Urinary bladder (tissue), 4 donors: ENCODE data around the gene ABCC3. TPM values are rescaled to one million over a fixed set of nuclear protein-coding genes. Genes with fewer than 3 reads are reported as not detected.
"Not testable (repeated sequence)": the region's sequence is repeated elsewhere in the genome, so short reads cannot be mapped to it uniquely, and the experiment has no call there.

Experiments used
- DNase-seq: peaks from one replicate; pipeline ENCODE4 v3.0.0-alpha.2; 2015; ENCODE audit errors: extremely low spot score
- H3K27ac ChIP-seq: one replicate; pipeline ENCODE4 v1.5.1; 2013; ENCODE audit warnings: low read depth, mild to moderate bottlenecking, moderate library complexity
- H3K36me3 ChIP-seq: one replicate; pipeline ENCODE4 v1.6.1; 2013; ENCODE audit warnings: mild to moderate bottlenecking, moderate library complexity; ENCODE audit not compliant: insufficient read depth
- H3K4me1 ChIP-seq: one replicate; pipeline ENCODE4 v1.6.1; 2013; ENCODE audit warnings: mild to moderate bottlenecking, moderate library complexity; ENCODE audit not compliant: insufficient read depth
- H3K4me3 ChIP-seq: one replicate; pipeline ENCODE4 v1.5.1; 2013; ENCODE audit warnings: low read depth, low read length
- WGBS: extraction: QIAGEN DNeasy Blood & Tissue Kit; methylation state at CpG from one replicate; pipeline ENCODE4 v1.1.7; 2013; 5-methylcytosine and 5-hydroxymethylcytosine counted together
- polyA plus RNA-seq: library from polyadenylated mRNA; stranded (reverse); fragments of 200-250 nt; gene quantifications from one replicate; pipeline ENCODE4 v1.2.3, GENCODE V29; 2013
- total RNA-seq: library from RNA; depleted of rRNA; stranded (reverse); fragments of >200 nt; gene quantifications from one replicate; pipeline ENCODE4 v1.2.3, GENCODE V29; 2014
- donor health status: healthy with polysubstance abuse.
- donor health status: healthy.

ABCC3 gene
- total and polyA plus RNA-seq, 2 donors: 6.9 to 13.4 TPM

GRCh38 chr17:50680126-50680525 lies 45.4 kb downstream of the ABCC3 start:
- WGBS: 97% methylated on average over 5 of the region's 5 CpGs
- Histone ChIP-seq H3K4me1 (no peaks in the 10 kb centered on the region), H3K4me3 (no peak overlapping the region), H3K27ac (no peak overlapping the region), H3K36me3 (no peaks in the 10 kb centered on the region)
- no peak for DNase-seq

GRCh38 chr17:50680543-50681262 lies 46.0 kb downstream of the ABCC3 start:
- not testable (repeated sequence) for H3K4me1 ChIP-seq, H3K27ac ChIP-seq, DNase-seq, H3K36me3 ChIP-seq, H3K4me3 ChIP-seq
- WGBS: 71% methylated on average over 12 of the region's 12 CpGs

- 58% methylated on average over 27 of the region's 27 CpGs for WGBS
- Histone ChIP-seq H3K4me1 (no peaks in the 10 kb centered on the region), H3K36me3 (no peaks in the 10 kb centered on the region), H3K27ac (no peak overlapping the region), H3K4me3 (no peak overlapping the region)
- peak; percentile 77 for DNase-seq
Measured at GRCh38 chr17:50681263-50682200, 46.9 kb downstream of the ABCC3 start.

GRCh38 chr17:50682441-50682840 lies 47.8 kb downstream of the ABCC3 start:
- DNase-seq: no peak
- H3K4me1 ChIP-seq: no peaks in the 10 kb centered on the region
- WGBS: 81% methylated on average over 3 of the region's 3 CpGs

GRCh38 chr17:50682938-50683337 lies 48.3 kb downstream of the ABCC3 start:
- no peaks in the 10 kb centered on the region for H3K36me3 ChIP-seq
- DNase-seq: no peak
- H3K27ac ChIP-seq: no peak overlapping the region
- H3K4me3 ChIP-seq: no peak overlapping the region
- 93% methylated on average over 3 of the region's 3 CpGs for WGBS
- H3K4me1 ChIP-seq: no peaks in the 10 kb centered on the region

More at GRCh38 chr17:50682441-50682840, 47.8 kb downstream of the ABCC3 start:
- H3K4me3 ChIP-seq: no peak overlapping the region
- no peaks in the 10 kb centered on the region for H3K36me3 ChIP-seq
- H3K27ac ChIP-seq: no peak overlapping the region

- Histone ChIP-seq H3K4me1 (no peaks in the 10 kb centered on the region), H3K36me3 (no peaks in the 10 kb centered on the region), H3K4me3 (no peak overlapping the region), H3K27ac (no peak overlapping the region)
- no peak for DNase-seq
- WGBS: 94% methylated on average over 28 of the region's 28 CpGs
Measured at GRCh38 chr17:50683434-50684287, 49.0 kb downstream of the ABCC3 start.

- no peaks in the 10 kb centered on the region for H3K36me3 ChIP-seq
- H3K4me1 ChIP-seq: no peaks in the 10 kb centered on the region
- DNase-seq: no peak
- H3K27ac ChIP-seq: no peak overlapping the region
- WGBS: 89% methylated on average over 5 of the region's 5 CpGs
- no peak overlapping the region for H3K4me3 ChIP-seq
Measured at GRCh38 chr17:50684288-50684611, 49.6 kb downstream of the ABCC3 start.

GRCh38 chr17:50684612-50685333 lies 50.1 kb downstream of the ABCC3 start:
- Histone ChIP-seq H3K4me1 (no peaks in the 10 kb centered on the region), H3K27ac (no peak overlapping the region), H3K4me3 (no peak overlapping the region), H3K36me3 (no peaks in the 10 kb centered on the region)
- WGBS: 81% methylated on average over 15 of the region's 15 CpGs
- no peak for DNase-seq

GRCh38 chr17:50685334-50685665 lies 50.6 kb downstream of the ABCC3 start:
- Histone ChIP-seq H3K27ac (no peak overlapping the region), H3K36me3 (no peaks in the 10 kb centered on the region), H3K4me3 (no peak overlapping the region), H3K4me1 (no peaks in the 10 kb centered on the region)
- 95% methylated on average over 1 of the region's 1 CpG for WGBS
- no peak for DNase-seq

GRCh38 chr17:50685691-50686493 lies 51.2 kb downstream of the ABCC3 start:
- Histone ChIP-seq H3K4me3 (no peak overlapping the region), H3K36me3 (no peaks in the 10 kb centered on the region), H3K27ac (no peak overlapping the region), H3K4me1 (no peaks in the 10 kb centered on the region)
- WGBS: 87% methylated on average over 17 of the region's 17 CpGs
- DNase-seq: no peak

GRCh38 chr17:50686494-50687199 lies 52.0 kb downstream of the ABCC3 start:
- Histone ChIP-seq H3K4me1 (no peaks in the 10 kb centered on the region), H3K27ac (no peak overlapping the region), H3K36me3 (no peaks in the 10 kb centered on the region), H3K4me3 (no peak overlapping the region)
- 38% methylated on average over 14 of the region's 14 CpGs for WGBS
- no peak for DNase-seq
